Jurkat, Clone E6-1 (cell line): ENCODE measurements around the gene TSHZ3.

ENCODE experiments used
- DNase-seq: peaks from one replicate; pipeline ENCODE4 v3.0.0-alpha.2; 2011; ENCODE audit warnings: low read depth, low spot score
- H3K4me3 ChIP-seq: 2 replicates; pipeline ENCODE4 v1.5.1; 2011; ENCODE audit warnings: mild to moderate bottlenecking, low read length, control low read depth, moderate library complexity

Gene TSHZ3

GRCh38 chr19:31340042-31341025 is 8.9 kb downstream of the TSHZ3 start:
- peak; percentile 97 for DNase-seq
- H3K4me3 ChIP-seq, result peak overlapping the region; percentile 9; the same call in 1 of the 2 replicates

- DNase-seq, result no peak
Measured at GRCh38 chr19:31339411-31339810, 9.8 kb downstream of the TSHZ3 start.

GRCh38 chr19:31338069-31338776 is 11.0 kb downstream of the TSHZ3 start:
- peak; percentile 41 for DNase-seq
- H3K4me3 ChIP-seq, result no peak overlapping the region

More at GRCh38 chr19:31339411-31339810, 9.8 kb downstream of the TSHZ3 start:
- no peak overlapping the region for H3K4me3 ChIP-seq

GRCh38 chr19:31337008-31337914 is 12.0 kb downstream of the TSHZ3 start:
- DNase-seq, result no peak
- H3K4me3 ChIP-seq, result no peak overlapping the region

GRCh38 chr19:31335716-31336115 is 13.5 kb downstream of the TSHZ3 start:
- no peak for DNase-seq
- no peak overlapping the region for H3K4me3 ChIP-seq

GRCh38 chr19:31334849-31335624 is 14.2 kb downstream of the TSHZ3 start:
- DNase-seq, result no peak
- no peak overlapping the region for H3K4me3 ChIP-seq

- no peak for DNase-seq
- H3K4me3 ChIP-seq, result no peak overlapping the region
Measured at GRCh38 chr19:31334101-31334848, 15.0 kb downstream of the TSHZ3 start.

- no peak overlapping the region for H3K4me3 ChIP-seq
- DNase-seq, result no peak
Measured at GRCh38 chr19:31332096-31332495, 17.1 kb downstream of the TSHZ3 start.

GRCh38 chr19:31331536-31331935 is 17.7 kb downstream of the TSHZ3 start:
- no peak for DNase-seq
- no peak overlapping the region for H3K4me3 ChIP-seq

GRCh38 chr19:31330761-31331160 is 18.5 kb downstream of the TSHZ3 start:
- DNase-seq, result no peak
- H3K4me3 ChIP-seq, result no peak overlapping the region

GRCh38 chr19:31330237-31330636 is 19.0 kb downstream of the TSHZ3 start:
- no peak for DNase-seq
- no peak overlapping the region for H3K4me3 ChIP-seq

GRCh38 chr19:31329819-31330218 is 19.4 kb downstream of the TSHZ3 start:
- H3K4me3 ChIP-seq, result no peak overlapping the region
- no peak for DNase-seq

- DNase-seq, result no peak
- no peak overlapping the region for H3K4me3 ChIP-seq
Measured at GRCh38 chr19:31328238-31328637, 21.0 kb downstream of the TSHZ3 start.

- H3K4me3 ChIP-seq, result no peak overlapping the region
- DNase-seq, result no peak
Measured at GRCh38 chr19:31326329-31327028, 22.8 kb downstream of the TSHZ3 start.

GRCh38 chr19:31325342-31325741 is 23.9 kb downstream of the TSHZ3 start:
- no peak overlapping the region for H3K4me3 ChIP-seq
- no peak for DNase-seq

GRCh38 chr19:31319465-31319864 is 29.8 kb downstream of the TSHZ3 start:
- H3K4me3 ChIP-seq, result no peak overlapping the region
- DNase-seq, result no peak

GRCh38 chr19:31318790-31319425 is 30.3 kb downstream of the TSHZ3 start:
- DNase-seq, result no peak
- H3K4me3 ChIP-seq, result no peak overlapping the region
